Endothelial cell of umbilical vein (primary cell): ENCODE data around the gene OR6B2. TPM values are rescaled to one million over a fixed set of nuclear protein-coding genes. Genes with fewer than 3 reads are reported as not detected.

Experiments
- BruUV-seq: library from RNA; stranded (reverse); fragments of 400-500 nt; replicated peaks from 2 replicates; lab custom pipeline; 2021; lab: Mats Ljungman, UMichigan
- CTCF ChIA-PET: fragments of 300-600, 350-600 bp; sonication (Branson Sonifier 250); formaldehyde crosslinking; loops from one replicate; lab custom pipeline; 2021; ENCODE audit warnings: antibody characterized with exemption, inconsistent platforms; lab: Charles Lee
- POLR2A ChIA-PET: fragments of 300-600, 350-600 bp; sonication (Branson Sonifier 250); formaldehyde crosslinking; loops from one replicate; lab custom pipeline; 2021; ENCODE audit warnings: antibody characterized with exemption, inconsistent platforms; lab: Charles Lee
- DNase-seq: peaks from one replicate; pipeline ENCODE4 v3.0.0-alpha.2; 2011; ENCODE audit warnings: low read depth, low spot score
- FAIRE-seq: peaks from 2 replicates; lab custom pipeline; 2011; peaks lifted over from hg19 to GRCh38; lab: Jason Lieb, UNC
- H2AFZ ChIP-seq: 2 replicates; pipeline ENCODE4 v1.6.0; 2012; ENCODE audit warnings: low read depth, low read length, control low read depth, inconsistent platforms
- H3K27ac ChIP-seq: 2 replicates; pipeline ENCODE4 v1.5.1; 2011; ENCODE audit warnings: low read depth, mild to moderate bottlenecking, control low read depth, low read length, moderate library complexity; ENCODE audit not compliant: insufficient read depth
- H3K27me3 ChIP-seq, 2 experiments: 2 replicates each; pipeline versions ENCODE4 v1.6.0 to v1.6.1; 2011; ENCODE audit warnings: low read length in 2 of 2, mixed read lengths in 1 of 2; ENCODE audit not compliant: control insufficient read depth in 2 of 2, insufficient read depth in 2 of 2
- H3K36me3 ChIP-seq, 2 experiments: 2 replicates in 1 of 2; 3 replicates in 1 of 2; pipeline ENCODE4 v1.5.1; 2011; ENCODE audit warnings: low read length in 2 of 2, mild to moderate bottlenecking in 1 of 2, moderate library complexity in 1 of 2; ENCODE audit not compliant: control insufficient read depth in 2 of 2, insufficient read depth in 2 of 2; ENCODE audit errors: extremely low read depth in 1 of 2
- H3K4me1 ChIP-seq: 3 replicates; pipeline ENCODE4 v1.5.1; 2011; ENCODE audit warnings: mild to moderate bottlenecking, low read length; ENCODE audit not compliant: control insufficient read depth, insufficient read depth; ENCODE audit errors: extremely low read depth
- H3K4me2 ChIP-seq: 2 replicates; pipeline ENCODE4 v1.6.1; 2011; ENCODE audit warnings: low read length, control low read depth, mixed read lengths; ENCODE audit not compliant: insufficient read depth
- H3K4me3 ChIP-seq, 3 experiments: fragments of 200-600 bp in 1 of 3; sonication (generic), shearing (Covaris generic) in 1 of 3; replicated peaks in 1 of 3; 2 replicates each; pipeline ENCODE4 v1.5.1; 2011 to 2016; ENCODE audit warnings: control low read depth in 3 of 3, low read length in 3 of 3, mild to moderate bottlenecking in 2 of 3, inconsistent platforms in 1 of 3, low read depth in 1 of 3, moderate library complexity in 1 of 3; ENCODE audit not compliant: insufficient read depth in 1 of 3
- H3K79me2 ChIP-seq: 2 replicates; pipeline ENCODE4 v1.6.0; 2012; ENCODE audit warnings: low read length, inconsistent platforms; ENCODE audit not compliant: control insufficient read depth, insufficient read depth
- H3K9ac ChIP-seq: replicated peaks from 2 replicates; pipeline ENCODE3; 2011; ENCODE audit warnings: low read length, control low read depth; ENCODE audit not compliant: insufficient read depth; ENCODE audit errors: extremely low read depth
- H3K9me1 ChIP-seq: replicated peaks from 3 replicates; pipeline ENCODE4 v1.6.0; 2011; ENCODE audit warnings: mild to moderate bottlenecking, low read length; ENCODE audit not compliant: control insufficient read depth, insufficient read depth; ENCODE audit errors: extremely low read depth
- H3K9me3 ChIP-seq: replicated peaks from 2 replicates; pipeline ENCODE4 v1.5.1; 2012; ENCODE audit warnings: low read length, inconsistent platforms; ENCODE audit not compliant: control insufficient read depth, insufficient read depth
- H4K20me1 ChIP-seq: replicated peaks from 2 replicates; pipeline ENCODE3; 2011; ENCODE audit warnings: mild to moderate bottlenecking, low read length; ENCODE audit not compliant: control insufficient read depth, insufficient read depth; ENCODE audit errors: extremely low read depth
- CTCF ChIP-seq, 2 donors: IDR thresholded peaks; 1 replicate in 1 of 2; 2 replicates in 1 of 2; pipeline ENCODE4 v1.5.1; 2011; ENCODE audit warnings: low read length in 2 of 2, mild to moderate bottlenecking in 2 of 2, moderate library complexity in 2 of 2, control low read depth in 1 of 2, inconsistent platforms in 1 of 2, low read depth in 1 of 2; ENCODE audit not compliant: insufficient read depth in 1 of 2; ENCODE audit errors: extremely low read depth in 1 of 2
- EZH2 ChIP-seq: IDR thresholded peaks from 2 replicates; pipeline ENCODE4 v1.6.1; 2012; ENCODE audit warnings: borderline replicate concordance, low read depth, mild to moderate bottlenecking, moderate library complexity, low read length, inconsistent platforms; ENCODE audit not compliant: severe bottlenecking
- FOS ChIP-seq: IDR thresholded peaks from 2 replicates; pipeline ENCODE4 v1.6.1; 2011; ENCODE audit warnings: mild to moderate bottlenecking, low read length, moderate library complexity, borderline replicate concordance; ENCODE audit not compliant: insufficient read depth
- GATA2 ChIP-seq: IDR thresholded peaks from 2 replicates; pipeline ENCODE4 v1.7.0; 2011; ENCODE audit warnings: low read depth, mild to moderate bottlenecking, moderate library complexity, mixed read lengths, low read length; ENCODE audit not compliant: insufficient read length, insufficient read depth
- JUN ChIP-seq: IDR thresholded peaks from 2 replicates; pipeline ENCODE4 v1.6.1; 2011; ENCODE audit warnings: borderline replicate concordance, low read depth; ENCODE audit not compliant: insufficient read length, insufficient read depth
- MAX ChIP-seq: IDR thresholded peaks from 2 replicates; pipeline ENCODE4 v1.6.1; 2011; ENCODE audit not compliant: insufficient read depth, insufficient read length
- MYC ChIP-seq: IDR thresholded peaks from one replicate; pipeline ENCODE4 v1.6.1; 2011; ENCODE audit warnings: mild to moderate bottlenecking, low read depth, low read length
- POLR2A ChIP-seq: IDR thresholded peaks from 2 replicates; pipeline ENCODE4 v1.6.1; 2012; ENCODE audit warnings: low read depth, mild to moderate bottlenecking, control low read depth, low read length
- dilution Hi-C: fragments of 300-500 bp; cut with MboI; formaldehyde crosslinking; loops from one replicate; pipeline ENCODE4 v1.15.0; 2019; ENCODE audit warnings: low sequenced_read_pairs; ENCODE audit not compliant: extremely low pct_ligation_motif_present
- intact Hi-C: fragments of 100-400 bp; cut with micrococcal nuclease; formaldehyde crosslinking; loops from one replicate; pipeline ENCODE4 v1.10.0; 2022
- polyA plus RNA-seq, 4 experiments: library from polyadenylated mRNA; depleted of rRNA in 3 of 4; stranded (reverse) in 3 of 4; unstranded in 1 of 4; fragments of >200 nt; gene quantifications; 2 replicates each; pipeline versions ENCODE4 v1.2.1 to v1.2.3, GENCODE V29; 2011 to 2012; ENCODE audit warnings: missing spikeins in 1 of 4
- total RNA-seq: library from RNA; stranded (reverse); gene quantifications from 2 replicates; pipeline ENCODE4 v1.2.3, GENCODE V29; 2021

The OR6B2 gene
- total and polyA plus RNA-seq, 2 donors (not counting 3 experiments of a cell fraction or from before 2014, with no cell fraction given): not detected

- no peaks in the 10 kb centered on the region for H3K79me2 ChIP-seq
- no peak overlapping the region for H3K4me2 ChIP-seq
- H3K27ac ChIP-seq: no peak overlapping the region
- BruUV-seq: no TSS peak
- ChIA-PET POLR2A (no interaction called here), CTCF (interaction anchor here (2.0 kb wide), 1 partner anchor 22 kb away, joined by 4 read pairs; no protein-coding TSS in a partner anchor)
- FAIRE-seq: no peak
- intact Hi-C loops: no loop called here
- H3K36me3 ChIP-seq: no peaks in the 10 kb centered on the region
- dilution Hi-C loops: no loop called here
- H3K27me3 ChIP-seq: peaks cover 0 to 2% of the 10 kb centered on the region in 2 experiments
- no peak for DNase-seq
- H3K9ac ChIP-seq: no peak overlapping the region
- no peaks in the 10 kb centered on the region for H3K9me3 ChIP-seq
- no peaks in the 10 kb centered on the region for H3K9me1 ChIP-seq
- H4K20me1 ChIP-seq: no peaks in the 10 kb centered on the region
- H3K4me1 ChIP-seq: no peaks in the 10 kb centered on the region
- TF ChIP-seq MAX (no peak), JUN (no peak), FOS (no peak), POLR2A (no peak), EZH2 (no peak), MYC (no peak), GATA2 (no peak), CTCF (IDR thresholded peaks at IDR 0.05; ENCODE audit: extremely low read depth in 1 of 2, insufficient read depth in 1 of 2, low read depth in 1 of 2, low read length in 2 of 2) (no peak)
- no peak overlapping the region for H2AFZ ChIP-seq
- H3K4me3 ChIP-seq: no peak overlapping the region
Measured at GRCh38 chr2:240043279-240043989, 13.2 kb upstream of the OR6B2 start.
